ENCODE results near the gene KCTD15. TPM values are rescaled to one million over a fixed set of nuclear protein-coding genes. Genes with fewer than 3 reads are reported as not detected.

Gene KCTD15
- total and polyA plus RNA-seq, 2 experiments from 2014 or later: 17.1 to 161 TPM

- H3K27ac ChIP-seq: peak overlapping the region; percentile 98
- peak overlapping the region; percentile 78 for H3K4me3 ChIP-seq
- peaks cover 19% of the 10 kb centered on the region for H3K36me3 ChIP-seq
- no peaks in the 10 kb centered on the region for H3K27me3 ChIP-seq
- TF ChIP-seq CTCF (IDR thresholded peaks at IDR 0.05; ENCODE audit: low read depth, low read length): no peak
- H3K4me1 ChIP-seq (ENCODE audit: low read depth): peaks cover 16% of the 10 kb centered on the region
- DNase-seq (ENCODE audit: low read depth in 1 of 2, low spot score in 1 of 2): peak; percentile 35 to 53
- no peaks in the 10 kb centered on the region for H3K9me3 ChIP-seq (ENCODE audit: low read depth)
These were observed 2.0 kb downstream of the KCTD15 start for GRCh38 chr19:33798681-33799111.

- no peak for DNase-seq (ENCODE audit: low read depth in 1 of 2, low spot score in 1 of 2)
- H3K27me3 ChIP-seq: no peaks in the 10 kb centered on the region
- peak overlapping the region; percentile 98 for H3K27ac ChIP-seq
- no peak overlapping the region for H3K4me3 ChIP-seq
- no peak for TF ChIP-seq CTCF (IDR thresholded peaks at IDR 0.05; ENCODE audit: low read depth, low read length)
- H3K36me3 ChIP-seq: peaks cover 19% of the 10 kb centered on the region
- H3K4me1 ChIP-seq (ENCODE audit: low read depth): peaks cover 16% of the 10 kb centered on the region
- H3K9me3 ChIP-seq (ENCODE audit: low read depth): no peaks in the 10 kb centered on the region
These were observed 2.8 kb downstream of the KCTD15 start for GRCh38 chr19:33799476-33799875.

GRCh38 chr19:33800012-33800680 is 3.5 kb downstream of the KCTD15 start:
- TF ChIP-seq CTCF (IDR thresholded peaks at IDR 0.05; ENCODE audit: low read depth, low read length): no peak
- H3K4me3 ChIP-seq: no peak overlapping the region
- H3K27ac ChIP-seq: no peak overlapping the region
- no peaks in the 10 kb centered on the region for H3K27me3 ChIP-seq
- peaks cover 12% of the 10 kb centered on the region for H3K4me1 ChIP-seq (ENCODE audit: low read depth)
- DNase-seq (ENCODE audit: low read depth in 1 of 2, low spot score in 1 of 2): no peak
- no peaks in the 10 kb centered on the region for H3K9me3 ChIP-seq (ENCODE audit: low read depth)
- peaks cover 19% of the 10 kb centered on the region for H3K36me3 ChIP-seq

GRCh38 chr19:33801411-33801810 is 4.7 kb downstream of the KCTD15 start:
- DNase-seq (ENCODE audit: low read depth in 1 of 2, low spot score in 1 of 2): no peak
- H3K4me3 ChIP-seq: no peak overlapping the region
- H3K27ac ChIP-seq: no peak overlapping the region
- H3K4me1 ChIP-seq (ENCODE audit: low read depth): peaks cover 12% of the 10 kb centered on the region
- no peaks in the 10 kb centered on the region for H3K27me3 ChIP-seq
- TF ChIP-seq CTCF (IDR thresholded peaks at IDR 0.05; ENCODE audit: low read depth, low read length): no peak
- H3K9me3 ChIP-seq (ENCODE audit: low read depth): no peaks in the 10 kb centered on the region
- peaks cover 19% of the 10 kb centered on the region for H3K36me3 ChIP-seq

- H3K9me3 ChIP-seq (ENCODE audit: low read depth): no peaks in the 10 kb centered on the region
- H3K27ac ChIP-seq: no peak overlapping the region
- H3K4me3 ChIP-seq: no peak overlapping the region
- no peaks in the 10 kb centered on the region for H3K27me3 ChIP-seq
- no peak for TF ChIP-seq CTCF (IDR thresholded peaks at IDR 0.05; ENCODE audit: low read depth, low read length)
- DNase-seq (ENCODE audit: low read depth in 1 of 2, low spot score in 1 of 2): no peak
- H3K36me3 ChIP-seq: peaks cover 23% of the 10 kb centered on the region
- H3K4me1 ChIP-seq (ENCODE audit: low read depth): peaks cover 12% of the 10 kb centered on the region
These were observed 5.3 kb downstream of the KCTD15 start for GRCh38 chr19:33802001-33802400.

Data from cardiac muscle cell (in vitro differentiated cells and primary cell).